SU-DHL-6 (cell line): ENCODE results near the gene GPX3.

Experiments used
- H2AFZ ChIP-seq: fragments of 200-600 bp; sonication (generic); 2 replicates; pipeline ENCODE4 v1.6.1; 2014; ENCODE audit warnings: low read depth, mild to moderate bottlenecking, moderate library complexity, mixed read lengths, antibody characterized with exemption, low read length; ENCODE audit not compliant: severe bottlenecking
- H3F3A ChIP-seq: fragments of 200-600 bp; shearing (Covaris generic); 2 replicates; pipeline ENCODE4 v1.6.0; 2016; ENCODE audit warnings: antibody characterized with exemption, mild to moderate bottlenecking; ENCODE audit not compliant: insufficient read depth
- H3K27ac ChIP-seq: fragments of 200-600 bp; sonication (generic); 2 replicates; pipeline ENCODE4 v1.5.1; 2016; ENCODE audit warnings: low read depth, mild to moderate bottlenecking, low read length, moderate library complexity, mixed read lengths
- H3K27me3 ChIP-seq: fragments of 200-600 bp; sonication (generic), shearing (Covaris generic); 2 replicates; pipeline ENCODE4 v1.6.0; 2014; ENCODE audit warnings: mild to moderate bottlenecking, low read length
- H3K36me3 ChIP-seq: fragments of 200-600 bp; sonication (generic); 2 replicates; pipeline ENCODE4 v1.6.1; 2014; ENCODE audit warnings: mild to moderate bottlenecking, low read length, mixed read lengths
- H3K4me2 ChIP-seq: fragments of 300-600, 200-600 bp; shearing (Covaris generic), sonication (generic); 2 replicates; pipeline ENCODE4 v1.6.0; 2014; ENCODE audit warnings: low read length, low read depth, mild to moderate bottlenecking; ENCODE audit not compliant: poor library complexity, severe bottlenecking
- H3K4me3 ChIP-seq: fragments of 200-600 bp; sonication (generic); 2 replicates; pipeline ENCODE4 v1.5.1; 2014; ENCODE audit warnings: antibody characterized with exemption, low read length, mild to moderate bottlenecking, mixed read lengths; ENCODE audit not compliant: insufficient read depth, poor library complexity, severe bottlenecking
- H3K79me2 ChIP-seq: fragments of 200-600 bp; sonication (generic); 2 replicates; pipeline ENCODE4 v1.6.1; 2014; ENCODE audit warnings: mild to moderate bottlenecking, low read length, moderate library complexity; ENCODE audit not compliant: insufficient read depth
- H3K9ac ChIP-seq: fragments of 200-600 bp; sonication (generic); 2 replicates; pipeline ENCODE4 v1.7.0; 2014; ENCODE audit warnings: mild to moderate bottlenecking, low read length
- H3K9me2 ChIP-seq: fragments of 200-600 bp; sonication (generic); replicated peaks from 2 replicates; pipeline ENCODE4 v1.6.1; 2014; ENCODE audit warnings: low read length; ENCODE audit not compliant: insufficient read depth
- H3K9me3 ChIP-seq: fragments of 200-600 bp; sonication (generic); 2 replicates; pipeline ENCODE4 v1.6.1; 2014; ENCODE audit warnings: low read length, mixed read lengths; ENCODE audit not compliant: insufficient read depth
- H4K20me1 ChIP-seq: fragments of 200-600 bp; sonication (generic); 2 replicates; pipeline ENCODE4 v1.6.1; 2014; ENCODE audit warnings: low read depth, mild to moderate bottlenecking, antibody characterized with exemption, low read length, moderate library complexity, mixed read lengths
- CTCF ChIP-seq: fragments of 200-600 bp; sonication (generic); IDR thresholded peaks from one replicate; pipeline ENCODE4 v1.5.1; 2017; ENCODE audit warnings: antibody characterized with exemption, mild to moderate bottlenecking, low read length, moderate library complexity; ENCODE audit not compliant: insufficient read depth, poor library complexity, severe bottlenecking
- EZH2phosphoT487 ChIP-seq: fragments of 200-600 bp; sonication (generic), shearing (Covaris generic); conservative IDR thresholded peaks from 2 replicates; pipeline ENCODE4 v1.6.1; 2018; ENCODE audit warnings: mild to moderate bottlenecking, antibody characterized with exemption, low read length, moderate library complexity, mixed read lengths

The GPX3 gene

GRCh38 chr5:151026088-151026487 lies 5.7 kb downstream of the GPX3 start:
- no peaks in the 10 kb centered on the region for H3K36me3 ChIP-seq
- H4K20me1 ChIP-seq = no peaks in the 10 kb centered on the region

DNA sequence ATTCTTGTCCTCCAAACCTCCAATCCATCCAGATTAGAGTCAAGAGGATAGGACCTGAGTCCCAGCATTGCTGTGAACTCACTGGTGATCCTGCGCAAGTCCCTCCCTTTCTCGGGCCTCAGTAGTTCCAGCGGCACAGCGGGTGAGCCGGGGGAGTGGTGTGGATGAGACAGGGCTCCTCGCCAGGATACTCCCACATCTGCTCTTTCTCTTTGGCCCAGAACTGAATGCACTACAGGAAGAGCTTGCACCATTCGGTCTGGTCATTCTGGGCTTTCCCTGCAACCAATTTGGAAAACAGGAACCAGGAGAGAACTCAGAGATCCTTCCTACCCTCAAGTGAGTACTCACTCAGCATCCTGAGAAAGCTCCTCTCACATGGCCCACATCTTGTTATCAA lies 6.3 kb downstream of the GPX3 start:
- no peaks in the 10 kb centered on the region for H3K36me3 ChIP-seq
- H3K9ac ChIP-seq = no peak overlapping the region
- no peak overlapping the region for H3K4me2 ChIP-seq
- H3K79me2 ChIP-seq = no peaks in the 10 kb centered on the region
- no peak overlapping the region for H2AFZ ChIP-seq
- H3K4me3 ChIP-seq = no peak overlapping the region
- no peaks in the 10 kb centered on the region for H3K9me2 ChIP-seq
- no peaks in the 10 kb centered on the region for H3K9me3 ChIP-seq
- TF ChIP-seq CTCF = no peak
- TF ChIP-seq EZH2phosphoT487 = no peak
- no peaks in the 10 kb centered on the region for H3F3A ChIP-seq
- H3K27me3 ChIP-seq = no peaks in the 10 kb centered on the region
- no peaks in the 10 kb centered on the region for H4K20me1 ChIP-seq
- H3K27ac ChIP-seq = no peak overlapping the region

More at GRCh38 chr5:151026088-151026487, 5.7 kb downstream of the GPX3 start:
- Histone ChIP-seq H3K79me2 (no peaks in the 10 kb centered on the region), H3F3A (no peaks in the 10 kb centered on the region), H3K4me2 (no peak overlapping the region), H3K27me3 (no peaks in the 10 kb centered on the region), H3K27ac (no peak overlapping the region), H3K9ac (no peak overlapping the region), H2AFZ (no peak overlapping the region), H3K9me3 (no peaks in the 10 kb centered on the region), H3K9me2 (no peaks in the 10 kb centered on the region), H3K4me3 (no peak overlapping the region)
- TF ChIP-seq CTCF = no peak
- no peak for TF ChIP-seq EZH2phosphoT487

GRCh38 chr5:151027961-151028479 lies 7.6 kb downstream of the GPX3 start:
- Histone ChIP-seq H3K9ac (no peak overlapping the region), H3K4me2 (no peak overlapping the region), H3K36me3 (peaks cover 4% of the 10 kb centered on the region; the same call in 1 of the 2 replicates), H3F3A (no peaks in the 10 kb centered on the region), H4K20me1 (no peaks in the 10 kb centered on the region), H3K27ac (no peak overlapping the region), H3K9me2 (no peaks in the 10 kb centered on the region), H3K9me3 (no peaks in the 10 kb centered on the region), H2AFZ (no peak overlapping the region), H3K79me2 (no peaks in the 10 kb centered on the region), H3K4me3 (no peak overlapping the region), H3K27me3 (no peaks in the 10 kb centered on the region)
- TF ChIP-seq EZH2phosphoT487 (no peak), CTCF (no peak)
